NAMALWA (cell line): ENCODE measurements around the gene PSG11.
"Not testable (repeated sequence)": the region's sequence is repeated elsewhere in the genome, so short reads cannot be mapped to it uniquely, and the experiment has no call there.

ENCODE experiments used
- DNase-seq: peaks from one replicate; pipeline ENCODE4 v3.0.0-alpha.2; 2015; ENCODE audit warnings: low spot score

PSG11 gene

GRCh38 chr19:42988206-42988605 lies 38.1 kb downstream of the PSG11 start:
- not testable (repeated sequence) for DNase-seq

GRCh38 chr19:42985588-42985987 lies 40.7 kb downstream of the PSG11 start:
- no peak for DNase-seq

GRCh38 chr19:42982111-42982510 lies 44.2 kb downstream of the PSG11 start:
- DNase-seq = not testable (repeated sequence)

GRCh38 chr19:42971451-42971850 lies 54.8 kb downstream of the PSG11 start:
- not testable (repeated sequence) for DNase-seq

GRCh38 chr19:42965176-42965575 lies 61.1 kb downstream of the PSG11 start:
- DNase-seq = no peak

GRCh38 chr19:42961119-42961518 lies 65.2 kb downstream of the PSG11 start:
- DNase-seq = no peak
